ENCODE measurements around the gene UQCRHL.

Gene UQCRHL

GRCh38 chr1:15788624-15789301 lies 18.7 kb downstream of the UQCRHL start:
- TF ChIP-seq POLR2AphosphoS5 (IDR thresholded peaks at IDR 0.05; ENCODE audit: low read depth, low read length) (no peak), REST (IDR thresholded peaks at IDR 0.05; ENCODE audit: insufficient read depth in 1 of 2, low read depth in 2 of 2, low read length in 2 of 2) (no peak), TAF1 (IDR thresholded peaks at IDR 0.05; ENCODE audit: borderline replicate concordance, insufficient read depth, low read length) (no peak), FOXP2 (optimal IDR thresholded peaks at IDR 0.05; ENCODE audit: borderline replicate concordance, extremely low read depth, extremely low read length, insufficient read depth) (no peak), SIN3A (IDR thresholded peaks at IDR 0.05; ENCODE audit: borderline replicate concordance, insufficient read depth, low read length) (no peak)

- no peak for TF ChIP-seq SIN3A (IDR thresholded peaks at IDR 0.05; ENCODE audit: borderline replicate concordance, insufficient read depth, low read length)
- TF ChIP-seq REST (IDR thresholded peaks at IDR 0.05; ENCODE audit: insufficient read depth in 1 of 2, low read depth in 2 of 2, low read length in 2 of 2): no peak
- no peak for TF ChIP-seq FOXP2 (optimal IDR thresholded peaks at IDR 0.05; ENCODE audit: borderline replicate concordance, extremely low read depth, extremely low read length, insufficient read depth)
- TF ChIP-seq TAF1 (IDR thresholded peaks at IDR 0.05; ENCODE audit: borderline replicate concordance, insufficient read depth, low read length): no peak
- no peak for TF ChIP-seq POLR2AphosphoS5 (IDR thresholded peaks at IDR 0.05; ENCODE audit: low read depth, low read length)
Measured at GRCh38 chr1:15786581-15786980, 20.9 kb downstream of the UQCRHL start.

GRCh38 chr1:15785683-15786082 lies 21.8 kb downstream of the UQCRHL start:
- TF ChIP-seq POLR2AphosphoS5 (IDR thresholded peaks at IDR 0.05; ENCODE audit: low read depth, low read length) (no peak), FOXP2 (optimal IDR thresholded peaks at IDR 0.05; ENCODE audit: borderline replicate concordance, extremely low read depth, extremely low read length, insufficient read depth) (no peak), SIN3A (IDR thresholded peaks at IDR 0.05; ENCODE audit: borderline replicate concordance, insufficient read depth, low read length) (no peak), REST (IDR thresholded peaks at IDR 0.05; ENCODE audit: insufficient read depth in 1 of 2, low read depth in 2 of 2, low read length in 2 of 2) (no peak), TAF1 (IDR thresholded peaks at IDR 0.05; ENCODE audit: borderline replicate concordance, insufficient read depth, low read length) (no peak)

- TF ChIP-seq TAF1 (IDR thresholded peaks at IDR 0.05; ENCODE audit: borderline replicate concordance, insufficient read depth, low read length): no peak
- no peak for TF ChIP-seq REST (IDR thresholded peaks at IDR 0.05; ENCODE audit: insufficient read depth in 1 of 2, low read depth in 2 of 2, low read length in 2 of 2)
- no peak for TF ChIP-seq POLR2AphosphoS5 (IDR thresholded peaks at IDR 0.05; ENCODE audit: low read depth, low read length)
- TF ChIP-seq SIN3A (IDR thresholded peaks at IDR 0.05; ENCODE audit: borderline replicate concordance, insufficient read depth, low read length): no peak
- no peak for TF ChIP-seq FOXP2 (optimal IDR thresholded peaks at IDR 0.05; ENCODE audit: borderline replicate concordance, extremely low read depth, extremely low read length, insufficient read depth)
Measured at GRCh38 chr1:15777909-15778707, 29.3 kb downstream of the UQCRHL start.

Measured in PFSK-1 (cell line).